ENCODE results near the gene PTK6. TPM values are rescaled to one million over a fixed set of nuclear protein-coding genes. Genes with fewer than 3 reads are reported as not detected.
"Not testable (repeated sequence)": the region's sequence is repeated elsewhere in the genome, so short reads cannot be mapped to it uniquely, and the experiment has no call there.

The PTK6 gene
- total RNA-seq, 1 experiment from 2014 or later, result not detected

DNA sequence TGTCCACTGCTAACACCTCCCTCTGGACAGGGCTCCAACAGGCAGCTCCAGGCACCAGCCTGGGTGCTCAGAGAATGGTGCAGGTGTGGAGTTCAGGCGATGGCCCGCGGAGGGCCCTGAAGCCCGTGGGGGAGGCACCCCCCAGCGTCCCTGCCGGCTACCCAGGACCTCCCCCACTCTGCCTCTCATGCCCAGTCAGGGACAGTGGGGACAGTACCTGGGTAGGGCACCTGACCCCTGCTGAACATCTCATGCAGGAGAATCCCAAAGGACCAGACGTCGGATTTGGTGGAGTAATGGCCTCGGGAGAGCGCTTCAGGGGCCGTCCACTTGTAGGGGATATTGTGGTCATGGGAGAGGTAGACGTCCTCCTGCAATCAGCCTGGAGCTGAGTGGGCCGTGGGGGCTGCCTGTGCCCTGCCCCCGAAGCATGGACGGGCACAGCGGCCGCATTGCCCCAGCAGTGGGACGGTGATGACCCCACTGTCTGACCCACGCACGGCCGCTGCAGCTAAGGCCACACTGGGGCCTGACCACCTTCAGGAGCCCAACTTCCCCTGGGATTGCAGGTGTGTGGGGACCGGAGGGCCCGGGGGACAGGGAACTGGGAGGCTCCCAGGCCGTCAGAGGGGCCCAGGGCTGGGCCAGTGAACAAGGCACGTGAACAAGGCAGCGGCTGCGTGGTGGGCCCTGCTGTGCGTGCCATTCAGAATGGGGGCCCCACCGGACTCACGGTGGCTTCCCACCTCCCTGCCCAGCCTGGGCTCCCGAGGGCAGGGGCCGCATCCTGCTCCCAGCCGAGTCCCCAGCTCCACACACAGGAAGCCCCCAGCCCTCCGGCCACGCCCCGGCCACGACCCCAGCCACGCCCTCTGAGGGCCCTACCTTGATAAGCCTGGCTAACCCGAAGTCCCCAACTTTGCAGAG is 7.1 kb downstream of the PTK6 start:
- no peak for DNase-seq (ENCODE audit: low spot score)

DNA sequence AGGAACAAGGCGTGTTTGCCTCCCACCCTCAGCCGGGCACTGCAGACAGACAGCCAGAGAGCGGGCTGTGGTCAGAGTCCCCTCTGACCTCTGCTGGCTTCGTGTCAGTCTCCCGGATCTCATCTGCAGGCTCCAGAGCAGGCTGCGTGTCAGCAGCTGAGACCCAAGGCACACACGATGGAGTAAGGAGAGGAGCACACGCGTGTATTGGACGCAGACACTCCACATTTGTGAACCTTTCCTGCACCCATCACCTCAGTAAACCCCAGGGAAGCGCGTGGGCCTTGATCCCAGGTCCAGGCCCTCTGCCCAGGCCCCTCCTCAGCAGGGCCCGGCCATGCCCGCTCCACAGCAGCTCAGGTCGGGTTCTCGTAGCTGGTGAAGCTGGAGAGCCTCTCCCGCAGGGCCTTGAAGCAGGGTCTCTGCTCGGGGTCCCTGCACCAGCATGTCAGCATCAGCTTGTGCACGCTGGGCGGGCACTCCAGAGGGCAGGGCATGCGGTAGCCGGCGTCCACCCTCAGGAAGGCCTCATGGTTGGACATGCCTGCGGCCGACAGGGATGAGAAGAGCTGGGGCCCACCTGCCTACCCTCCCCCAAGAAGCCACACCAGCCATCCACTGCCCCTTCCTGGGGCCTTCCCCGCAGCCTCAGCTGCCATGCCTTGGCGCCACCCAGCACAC is 7.9 kb downstream of the PTK6 start:
- DNase-seq (ENCODE audit: low spot score), result no peak

DNA sequence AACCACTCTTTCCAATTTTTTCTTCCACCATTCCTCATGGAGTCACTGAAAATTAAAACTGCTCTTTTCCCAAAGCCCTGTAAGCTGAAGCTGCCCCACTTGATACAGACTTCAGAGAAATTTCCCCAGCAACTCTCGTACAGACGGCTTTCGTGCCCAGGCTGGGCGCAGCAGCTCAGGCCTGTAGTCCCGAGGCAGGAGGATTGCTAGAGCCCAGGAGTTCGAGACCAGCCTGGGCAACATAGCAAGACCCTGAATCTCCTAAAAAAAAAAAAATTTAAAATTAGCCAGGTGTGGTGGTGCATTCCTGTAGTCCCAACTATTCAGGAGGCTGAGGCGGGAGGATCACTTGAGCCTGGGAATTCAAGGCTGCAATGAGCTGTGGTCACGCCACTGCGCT is 10.0 kb downstream of the PTK6 start:
- no peak for DNase-seq (ENCODE audit: low spot score)

DNA sequence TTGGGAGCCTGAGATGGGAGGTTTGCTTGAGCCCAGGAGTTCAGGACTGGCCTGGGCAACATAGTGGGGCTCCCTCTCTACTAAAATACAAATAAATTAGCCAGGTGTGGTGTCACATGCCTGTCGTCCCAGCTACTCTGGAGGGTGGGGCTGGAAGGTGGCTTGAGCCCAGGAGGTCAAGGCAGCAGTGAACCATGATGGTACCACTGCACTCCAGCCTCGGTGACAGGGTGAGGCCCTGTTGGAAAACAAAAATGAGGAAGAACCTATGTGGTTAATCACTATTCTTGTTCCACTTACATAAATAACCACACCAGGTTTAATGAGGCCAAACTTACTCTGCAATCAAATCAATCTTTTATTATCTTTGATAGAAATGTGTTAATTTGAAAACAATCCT is 11.2 kb downstream of the PTK6 start:
- DNase-seq (ENCODE audit: low spot score), result no peak

DNA sequence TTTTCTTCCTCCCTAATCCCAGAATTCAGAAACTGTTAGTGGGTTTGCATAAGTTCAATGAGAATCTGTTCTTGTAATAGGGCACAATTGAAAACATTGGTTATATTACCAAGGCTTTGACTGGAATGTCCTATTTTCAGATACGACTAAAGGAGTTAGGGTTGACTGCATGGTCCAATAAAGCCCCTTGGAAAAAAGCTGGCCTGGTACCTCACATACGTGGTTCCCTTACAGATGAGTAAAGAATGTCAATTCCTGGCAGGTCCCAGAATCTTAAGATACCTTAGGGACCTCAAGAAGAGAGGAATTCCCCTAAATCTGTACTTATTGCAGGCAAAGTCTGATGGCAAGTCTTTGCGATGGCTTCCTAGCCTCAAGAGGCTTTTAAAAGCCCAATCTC is 12.0 kb downstream of the PTK6 start:
- DNase-seq (ENCODE audit: low spot score), result no peak

DNA sequence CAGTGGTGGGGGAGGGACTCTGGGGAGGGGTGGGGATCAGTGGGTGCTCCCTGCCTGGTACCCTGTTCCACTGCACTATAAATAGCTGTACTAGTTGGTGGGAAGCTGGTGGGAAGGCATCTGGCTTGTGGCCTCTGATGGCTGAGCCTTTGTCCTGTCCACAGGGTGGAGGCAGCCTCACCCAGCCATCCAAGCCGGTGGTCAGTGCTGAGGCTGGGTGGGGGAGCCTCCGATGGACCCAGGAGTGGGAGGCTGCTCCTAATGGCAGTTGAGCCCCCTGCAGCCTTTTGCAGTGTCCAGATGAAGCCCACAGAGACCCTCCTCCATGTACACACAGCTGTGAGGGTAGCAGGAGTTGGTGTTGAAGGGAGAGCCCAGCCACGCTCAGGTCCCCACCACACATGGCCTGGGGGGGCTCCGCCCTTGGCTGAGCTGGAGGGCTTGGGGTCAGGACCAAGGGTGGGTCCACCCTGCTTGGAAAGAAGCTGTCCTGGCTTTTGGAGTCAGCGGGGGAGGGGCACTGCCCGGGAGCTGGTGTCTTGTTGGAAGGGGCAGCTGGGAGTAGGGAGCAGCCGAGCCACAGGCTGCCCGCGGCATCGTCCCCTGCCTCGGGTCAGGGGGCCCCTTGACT is 14.1 kb downstream of the PTK6 start:
- DNase-seq (ENCODE audit: low spot score), result no peak

DNA sequence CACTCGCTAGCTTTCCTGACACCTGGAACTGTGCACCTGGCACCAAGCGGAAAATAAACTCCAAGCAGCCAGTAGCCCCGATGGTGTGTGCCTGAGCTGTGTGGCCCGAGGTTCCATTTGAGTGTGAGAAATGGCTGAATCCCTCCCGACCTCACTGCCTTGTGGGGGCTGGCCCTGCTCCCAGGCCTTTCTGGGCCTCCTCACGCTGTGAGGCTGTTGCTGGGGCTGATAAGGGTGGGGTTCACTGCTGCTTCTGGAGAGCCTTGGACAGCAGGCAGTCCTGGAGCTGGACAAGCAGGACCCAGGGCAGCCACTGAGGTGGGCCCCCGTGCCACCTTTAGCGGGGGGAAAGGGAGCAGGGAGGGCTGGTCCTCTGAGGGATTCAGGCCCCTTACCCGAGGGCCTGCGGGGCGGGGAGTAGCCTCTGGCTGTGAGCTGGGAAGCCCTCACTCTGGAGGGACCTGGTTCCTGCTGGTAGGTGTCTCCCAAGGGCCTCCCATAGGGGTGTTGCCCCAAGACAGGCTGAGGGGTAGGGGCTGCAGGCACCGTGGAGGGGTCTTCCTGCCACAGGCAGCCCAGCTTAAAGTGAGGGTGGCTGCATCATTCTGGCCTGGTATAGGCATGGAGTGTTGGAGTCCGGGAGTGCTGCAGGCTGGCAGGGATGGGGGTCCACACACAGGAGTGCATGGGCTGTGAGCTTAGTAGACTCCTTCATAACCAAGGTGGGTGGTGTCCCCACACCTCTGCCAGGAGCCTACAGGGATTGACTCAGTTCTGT is 14.9 kb downstream of the PTK6 start:
- DNase-seq (ENCODE audit: low spot score), result no peak

DNA sequence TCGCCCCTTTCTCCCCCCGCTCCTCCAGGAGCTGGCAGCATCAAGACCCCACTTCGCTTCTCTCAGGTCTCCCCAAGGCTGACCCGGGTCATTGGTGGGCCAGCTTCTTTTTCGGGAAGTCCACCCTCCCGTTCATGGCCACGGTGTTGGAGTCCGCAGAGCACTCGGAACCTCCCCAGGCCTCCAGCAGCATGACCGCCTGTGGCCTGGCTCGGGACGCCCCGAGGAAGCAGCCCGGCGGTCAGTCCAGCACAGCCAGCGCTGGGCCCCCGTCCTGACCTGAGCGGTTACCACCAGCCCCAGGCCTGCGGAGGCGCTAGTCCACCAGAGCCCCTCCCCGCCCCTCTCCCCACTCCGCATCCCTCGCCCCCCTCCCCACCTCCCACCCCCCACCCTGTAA is 15.6 kb downstream of the PTK6 start:
- no peak for DNase-seq (ENCODE audit: low spot score)

DNA sequence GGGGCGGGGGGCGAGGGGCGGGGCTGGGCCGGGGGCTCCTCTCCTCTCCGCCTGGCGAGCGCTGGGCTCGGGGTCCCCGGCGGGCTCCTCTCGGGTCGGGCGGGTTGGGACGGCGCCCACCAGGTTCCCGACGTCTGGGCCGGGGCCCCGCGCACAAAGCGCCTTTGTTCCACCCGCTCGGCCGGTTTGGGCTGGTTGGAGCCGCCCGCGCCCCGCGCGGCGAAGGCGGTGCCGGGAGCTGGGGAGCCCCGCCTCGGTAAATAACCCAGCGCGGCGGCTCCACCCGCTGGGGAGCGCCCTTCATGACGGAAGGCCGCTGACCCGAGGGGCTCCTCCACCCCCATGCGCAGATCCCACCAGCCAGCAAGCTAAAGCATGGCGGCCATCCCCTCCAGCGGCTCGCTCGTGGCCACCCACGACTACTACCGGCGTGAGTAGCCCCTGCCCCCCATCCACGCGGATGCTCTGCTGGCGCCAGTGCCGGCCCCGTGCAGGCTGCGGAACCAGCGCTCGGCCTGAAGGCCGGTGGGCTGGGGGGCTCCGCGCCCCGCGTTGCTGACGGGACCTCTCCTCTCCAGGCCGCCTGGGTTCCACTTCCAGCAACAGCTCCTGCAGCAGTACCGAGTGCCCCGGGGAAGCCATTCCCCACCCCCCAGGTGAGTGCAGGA is 16.1 kb downstream of the PTK6 start:
- DNase-seq (ENCODE audit: low spot score), result no peak

DNA sequence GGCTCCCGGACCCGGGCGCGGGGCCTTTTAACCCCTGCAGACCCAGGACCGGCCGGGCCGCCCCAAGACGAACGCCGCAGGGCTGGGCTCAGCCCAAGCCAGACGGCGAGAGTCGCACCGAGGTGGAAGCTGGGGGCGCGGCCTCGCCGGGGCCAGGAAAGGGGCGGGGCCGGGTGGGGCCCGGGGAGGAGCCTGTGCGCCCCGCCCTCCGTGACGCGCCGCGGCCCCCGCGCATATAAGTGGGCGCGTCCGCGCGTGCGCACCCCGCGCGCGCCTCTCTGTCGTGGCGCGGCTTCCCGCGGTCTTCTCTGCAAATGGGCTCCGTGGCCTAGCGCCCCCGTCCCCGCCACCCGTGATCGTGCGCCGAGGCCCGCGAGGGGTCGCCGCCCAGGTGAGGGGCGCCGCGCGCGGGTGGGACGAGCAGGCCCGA is 16.7 kb downstream of the PTK6 start, which contains the start of gene PPDPF:
TSS of gene PPDPF (plus strand) at position 262 of the 430 bp plus-strand sequence. CDS start 544 bp downstream, outside the sequence.
- peak; percentile 45 for DNase-seq (ENCODE audit: low spot score)

DNA sequence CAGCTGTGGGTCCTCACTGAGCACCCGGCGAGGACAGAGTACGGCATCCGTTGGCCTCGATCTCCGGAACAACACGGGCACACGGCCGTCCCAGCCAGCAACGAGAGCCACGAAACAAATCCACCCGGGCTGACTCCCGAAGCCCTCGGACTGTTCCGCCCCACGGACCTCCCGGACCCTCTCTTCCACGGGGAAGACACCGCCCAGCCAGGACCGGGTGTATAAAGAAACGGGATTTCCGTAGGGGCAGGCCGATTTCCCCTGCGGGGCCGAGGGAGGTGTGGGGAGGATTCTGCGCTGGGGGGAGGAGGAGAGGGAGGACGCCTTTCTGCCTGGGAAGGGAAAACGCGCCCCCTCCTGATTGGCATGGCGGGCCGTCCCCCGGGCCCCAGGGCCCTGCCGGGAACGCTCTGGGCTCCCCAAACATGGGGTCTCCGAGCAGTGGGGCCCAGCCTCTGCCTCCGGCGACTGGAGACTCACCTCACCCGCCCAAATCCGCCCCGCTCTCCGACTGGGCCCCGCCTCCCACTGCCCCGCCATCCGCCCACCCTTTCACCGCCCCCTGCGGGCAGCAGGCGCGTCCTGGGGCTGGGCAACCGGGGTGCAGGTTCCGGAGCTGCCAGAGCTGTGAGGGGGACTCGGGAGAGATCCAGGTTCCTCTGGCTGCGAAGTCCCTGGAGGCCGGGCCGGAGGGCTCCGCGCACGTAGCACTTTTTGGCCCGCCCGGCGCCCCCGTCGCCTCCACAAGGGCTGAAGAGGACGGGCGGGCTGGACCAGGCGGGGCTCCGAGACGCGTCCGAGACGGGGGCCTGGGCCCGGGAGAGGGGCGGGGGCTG is 17.3 kb downstream of the PTK6 start:
- DNase-seq (ENCODE audit: low spot score), result no peak

DNA sequence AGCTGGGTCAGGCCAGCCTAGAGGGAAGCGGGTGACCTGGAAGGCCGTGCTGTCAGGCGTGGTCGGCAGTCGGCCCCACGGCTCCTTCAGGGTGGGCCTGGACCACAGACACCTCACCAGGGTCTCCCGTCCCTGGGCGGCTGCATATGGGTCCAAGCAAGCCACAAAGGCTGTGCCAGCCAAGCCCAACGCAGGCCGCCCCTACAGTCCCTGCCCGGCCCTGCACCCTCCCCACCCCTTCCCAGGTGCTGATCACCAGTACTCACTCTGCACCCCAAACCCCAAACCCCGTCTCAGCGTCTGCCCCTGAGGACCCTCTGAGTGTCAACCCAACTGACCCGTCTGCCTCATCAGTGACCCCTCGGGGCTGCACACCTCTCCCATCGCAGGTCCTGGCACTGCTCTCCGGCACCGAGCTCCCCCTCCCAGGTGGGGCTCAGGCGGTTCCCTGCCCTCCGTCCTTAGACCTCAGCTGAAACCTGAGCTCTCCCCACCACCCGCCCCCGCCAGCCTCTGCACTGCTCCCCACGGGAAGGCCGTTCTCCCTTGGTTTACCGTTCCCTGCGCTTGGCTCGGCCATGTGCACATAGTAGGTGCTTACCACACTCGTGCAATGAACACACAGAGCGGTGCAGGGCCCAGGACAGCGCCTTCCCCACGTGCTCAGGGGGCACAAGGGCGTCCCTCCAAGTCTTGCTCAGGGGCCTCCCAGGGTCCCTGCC is 18.1 kb downstream of the PTK6 start:
- no peak for DNase-seq (ENCODE audit: low spot score)

DNA sequence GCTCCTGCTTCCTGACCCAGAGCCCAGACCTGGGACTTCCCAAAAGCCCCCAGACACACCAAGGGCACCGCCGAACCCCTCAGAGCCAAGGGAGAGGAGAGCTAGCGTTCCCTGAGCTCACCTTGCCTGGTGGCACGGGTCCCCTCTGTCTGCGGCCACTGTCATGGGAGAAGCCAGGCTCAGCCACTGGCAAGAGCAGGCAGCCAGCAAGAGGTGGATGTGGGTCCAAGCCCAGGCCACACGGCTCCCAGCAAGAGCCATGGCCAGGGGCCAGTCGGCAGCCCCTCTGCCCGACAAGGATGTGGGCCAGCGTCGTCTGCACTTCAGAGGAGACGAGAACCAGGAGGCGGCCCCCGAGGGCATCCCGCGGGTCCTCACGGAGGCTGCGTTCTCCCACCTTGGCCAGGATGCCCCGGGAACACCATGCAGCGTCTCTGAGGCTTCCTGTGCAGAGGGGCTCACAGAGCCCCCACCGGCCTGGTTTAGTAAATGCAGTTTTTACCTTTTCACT is 18.8 kb downstream of the PTK6 start:
- no peak for DNase-seq (ENCODE audit: low spot score)

DNA sequence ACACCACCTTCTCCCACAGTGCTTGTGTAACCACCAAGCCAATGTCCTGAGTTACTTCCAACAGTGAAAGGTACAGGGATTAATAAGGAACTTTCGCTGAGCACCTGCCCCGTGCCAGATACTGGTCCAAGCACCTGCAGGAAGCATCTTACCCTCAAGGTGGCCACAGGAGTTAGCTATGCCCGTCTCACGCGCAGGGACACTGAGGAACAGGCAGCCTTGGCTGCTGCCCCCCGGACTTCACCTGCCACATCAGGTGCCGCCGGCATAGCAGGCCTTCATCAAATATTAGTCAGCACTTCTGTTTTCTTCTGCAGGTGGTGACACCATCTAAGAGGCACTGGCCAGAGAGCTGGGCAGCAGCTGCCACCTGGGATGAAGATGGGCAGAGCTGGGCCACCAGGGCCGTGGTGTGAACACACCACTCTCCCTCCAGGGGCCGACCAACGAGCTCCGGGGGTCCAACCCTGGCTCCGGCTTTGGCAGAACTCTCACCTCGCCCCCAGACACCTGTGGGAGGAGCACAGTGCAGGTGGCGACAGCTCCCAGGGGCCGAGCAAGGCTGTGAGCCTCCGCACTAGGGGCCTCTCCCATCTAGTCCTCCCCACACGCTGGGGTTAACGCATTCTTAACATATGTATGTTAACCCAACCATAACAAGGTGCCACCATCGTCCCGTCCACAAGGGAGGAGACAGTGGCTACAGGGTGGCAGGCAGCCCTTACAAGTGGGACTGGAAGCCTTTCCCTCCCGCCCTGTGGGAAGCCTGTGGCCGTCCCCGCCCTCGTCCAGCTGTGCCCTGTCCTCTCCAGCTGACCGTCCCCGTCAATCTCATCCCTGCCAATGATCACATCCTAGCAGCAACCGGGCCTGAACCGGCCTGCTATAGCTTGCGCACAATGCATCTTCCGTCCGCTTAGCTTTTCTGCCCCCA is 19.5 kb downstream of the PTK6 start:
- no peak for DNase-seq (ENCODE audit: low spot score)

DNA sequence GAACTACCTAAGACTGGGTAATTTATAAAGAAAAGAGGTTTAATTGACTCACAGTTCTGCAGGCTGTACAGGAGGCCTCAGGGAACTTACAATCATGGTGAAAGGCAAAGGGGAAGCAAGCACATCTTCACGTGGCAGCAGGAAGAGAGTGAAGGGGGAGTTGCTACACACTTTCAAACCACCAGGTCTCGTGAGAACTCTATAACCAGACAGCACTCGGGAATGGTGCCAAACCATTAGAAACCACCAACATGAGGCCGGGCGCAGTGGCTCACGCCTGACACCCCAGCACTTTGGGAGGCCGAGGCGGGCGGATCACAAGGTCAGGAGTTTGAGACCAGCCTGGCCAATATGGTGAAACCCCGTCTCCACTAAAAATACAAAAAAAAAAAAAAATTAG is 22.7 kb downstream of the PTK6 start:
- not testable (repeated sequence) for DNase-seq (ENCODE audit: low spot score)

DNA sequence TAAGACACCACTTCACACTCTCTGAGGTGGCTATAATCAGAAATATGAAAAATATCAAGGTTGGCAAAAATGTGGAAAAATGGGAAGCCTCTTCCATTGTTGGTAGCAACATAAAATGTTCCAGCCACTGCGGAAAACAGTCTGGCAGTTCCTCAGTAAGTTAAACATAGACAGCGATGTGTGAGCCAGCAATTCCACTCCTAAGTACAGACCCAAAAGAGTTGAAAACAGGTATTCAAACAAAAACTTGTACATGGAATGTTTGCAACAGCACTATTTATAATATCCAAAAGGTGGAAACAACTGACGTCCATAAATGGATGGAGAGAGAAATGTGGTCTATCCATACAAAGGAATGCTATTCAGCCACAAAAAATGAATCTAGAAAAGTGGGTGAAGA is 24.0 kb downstream of the PTK6 start:
- no peak for DNase-seq (ENCODE audit: low spot score)

DNA sequence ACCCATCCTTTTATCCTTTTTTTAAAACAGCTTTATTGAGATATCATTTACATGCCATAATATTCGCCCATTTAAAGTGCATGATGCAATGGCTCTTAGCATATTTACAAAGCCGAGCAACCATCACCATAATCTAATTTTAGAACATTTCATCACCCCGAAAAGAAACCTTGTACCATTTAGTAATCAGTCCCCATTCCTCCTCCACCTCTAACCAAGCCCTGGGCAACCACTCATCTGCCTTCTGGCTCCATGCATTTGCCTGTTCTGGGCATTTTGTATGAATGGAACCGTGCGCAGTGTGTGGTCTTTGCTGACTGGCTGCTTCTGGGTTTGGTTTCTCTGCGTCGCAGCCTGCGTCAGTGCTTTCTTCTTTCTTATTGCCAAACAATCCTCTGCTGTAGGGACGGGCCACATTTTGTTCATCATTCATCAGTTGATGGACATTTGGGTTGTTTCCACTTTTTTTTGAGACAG is 28.1 kb downstream of the PTK6 start:
- no peak for DNase-seq (ENCODE audit: low spot score)

Measured in H4 (cell line).